ENCODE data around the gene PDLIM5. TPM values are rescaled to one million over a fixed set of nuclear protein-coding genes. Genes with fewer than 3 reads are reported as not detected.
A peak's percentile ranks its signal among the peaks of the same experiment; 100 is the strongest.

Gene PDLIM5
- total and polyA plus RNA-seq, 11 donors: 262 to 1,378 (median 1,035) TPM

- H3K36me3 ChIP-seq: peaks cover 0 to 27% (median 17%) of the 10 kb centered on the region in 9 donors
- peaks cover 0 to 59% (median 21%) of the 10 kb centered on the region in 12 donors for H3K4me1 ChIP-seq
- intact Hi-C loops (cut with DNase I): loop anchor here (2.0 to 10.0 kb wide), 13 partner anchors 41 to 149 kb away; no protein-coding TSS in a partner anchor
- 42 to 57% (median 53%) methylated on average over 7 of the region's 7 CpGs for WGBS, 4 donors
- no peak for DNase-seq
- H3K27me3 ChIP-seq: no peaks in the 10 kb centered on the region
- peak overlapping the region; percentile 67 to 99 (median 92) for H3K4me3 ChIP-seq
- peak overlapping the region; percentile 96 to 100 (median 99) for H3K27ac ChIP-seq
- no peak for ATAC-seq
- H3K9me3 ChIP-seq: no peaks in the 10 kb centered on the region
- no peak for TF ChIP-seq CTCF (IDR thresholded peaks at IDR 0.05)
- no peak for TF ChIP-seq POLR2A (IDR thresholded peaks at IDR 0.05)
Measured at GRCh38 chr4:94453391-94453963, 1.7 kb downstream of the PDLIM5 start.

- DNase-seq (no peak), ATAC-seq (no peak)
- Histone ChIP-seq H3K27me3 (no peaks in the 10 kb centered on the region), H3K36me3 (peaks cover 0 to 30% (median 17%) of the 10 kb centered on the region in 9 donors), H3K27ac (peak overlapping the region; percentile 96 to 100 (median 99)), H3K9me3 (no peaks in the 10 kb centered on the region), H3K4me1 (peaks cover 0 to 68% (median 28%) of the 10 kb centered on the region in 12 donors), H3K4me3 (peak overlapping the region; percentile 11 to 99 (median 92))
- WGBS, 4 donors: 43 to 54% (median 50%) methylated on average over 2 of the region's 2 CpGs
- intact Hi-C loops (cut with DNase I): loop anchor here in 8 of 10 donors (2.0 to 10.0 kb wide), 11 partner anchors 42 to 148 kb away; no protein-coding TSS in a partner anchor
- TF ChIP-seq POLR2A (IDR thresholded peaks at IDR 0.05) (no peak), CTCF (IDR thresholded peaks at IDR 0.05) (no peak)
Measured at GRCh38 chr4:94454405-94454804, 2.7 kb downstream of the PDLIM5 start.

- intact Hi-C loops (cut with DNase I): loop anchor here in 7 of 10 donors (2.0 to 10.0 kb wide), 8 partner anchors 46 to 140 kb away; no protein-coding TSS in a partner anchor
- peak overlapping the region; percentile 96 to 100 (median 99) for H3K27ac ChIP-seq
- peaks cover 0 to 32% (median 20%) of the 10 kb centered on the region in 9 donors for H3K36me3 ChIP-seq
- peak in 3 of 5 donors; percentile 48 to 78 (median 75) for DNase-seq
- H3K4me1 ChIP-seq: peaks cover 0 to 75% (median 31%) of the 10 kb centered on the region in 12 donors
- no peaks in the 10 kb centered on the region for H3K27me3 ChIP-seq
- no peak for ATAC-seq
- H3K4me3 ChIP-seq: peak overlapping the region; percentile 11 to 99 (median 92)
- peak in 1 of 2 donors; percentile 15 for TF ChIP-seq POLR2A (IDR thresholded peaks at IDR 0.05)
- TF ChIP-seq CTCF (IDR thresholded peaks at IDR 0.05): no peak
- no peaks in the 10 kb centered on the region for H3K9me3 ChIP-seq
- 26 to 45% (median 33%) methylated on average over 3 of the region's 3 CpGs for WGBS, 4 donors
Measured at GRCh38 chr4:94455081-94455480, 3.3 kb downstream of the PDLIM5 start.

GRCh38 chr4:94457692-94458106 is 6.0 kb downstream of the PDLIM5 start:
- 0 to 8% (median 1%) methylated on average over 1 of the region's 1 CpG for WGBS, 4 donors
- DNase-seq: peak in 4 of 5 donors; percentile 50 to 70 (median 56)
- intact Hi-C loops (cut with DNase I): loop anchor here in 8 of 10 donors (2.0 to 10.0 kb wide), 8 partner anchors 47 to 137 kb away; no protein-coding TSS in a partner anchor

More at GRCh38 chr4:94457692-94458106, 6.0 kb downstream of the PDLIM5 start:
- TF ChIP-seq POLR2A (IDR thresholded peaks at IDR 0.05) (peak in 1 of 2 donors; percentile 25), CTCF (IDR thresholded peaks at IDR 0.05) (no peak)
- H3K4me3 ChIP-seq: peak overlapping the region in 9 of 12 donors; percentile 78 to 99 (median 95)
- peak overlapping the region; percentile 41 to 100 (median 98) for H3K27ac ChIP-seq
- H3K36me3 ChIP-seq: peaks cover 0 to 32% (median 20%) of the 10 kb centered on the region in 9 donors
- ATAC-seq: peak; percentile 80 to 92 (median 90)
- no peaks in the 10 kb centered on the region for H3K27me3 ChIP-seq
- H3K4me1 ChIP-seq: peaks cover 0 to 91% (median 36%) of the 10 kb centered on the region in 12 donors
- H3K9me3 ChIP-seq: no peaks in the 10 kb centered on the region
